Measurements from ENCODE around the gene RAB30. TPM values are rescaled to one million over a fixed set of nuclear protein-coding genes. Genes with fewer than 3 reads are reported as not detected.

Gene RAB30
- total and polyA plus RNA-seq, 9 donors = 6.8 to 30.4 (median 22.7) TPM

- H3K27me3 ChIP-seq = no peaks in the 10 kb centered on the region
- H3K4me3 ChIP-seq = no peak overlapping the region
- H3K27ac ChIP-seq = no peak overlapping the region
- TF ChIP-seq POLR2A (IDR thresholded peaks at IDR 0.05) = no peak
- no peak for TF ChIP-seq EP300 (IDR thresholded peaks at IDR 0.05)
- no peak for TF ChIP-seq CTCF (IDR thresholded peaks at IDR 0.05)
- intact Hi-C loops (cut with DNase I) = no loop called here
- H3K36me3 ChIP-seq = no peaks in the 10 kb centered on the region
- DNase-seq = no peak
- no peaks in the 10 kb centered on the region for H3K9me3 ChIP-seq
- peaks cover 15% of the 10 kb centered on the region for H3K4me1 ChIP-seq (ENCODE audit: insufficient read depth)
- 89 to 94% (median 91%) methylated on average over 2 of the region's 2 CpGs for WGBS, 3 donors
Observed at GRCh38 chr11:83054001-83054400, 17.7 kb downstream of the RAB30 start.

GRCh38 chr11:83051760-83052671 lies 19.7 kb downstream of the RAB30 start:
- Histone ChIP-seq H3K36me3 (no peaks in the 10 kb centered on the region), H3K4me3 (no peak overlapping the region), H3K4me1 (ENCODE audit: insufficient read depth) (peaks cover 16% of the 10 kb centered on the region), H3K9me3 (no peaks in the 10 kb centered on the region), H3K27ac (peak overlapping the region in 1 of 2 donors; percentile 53), H3K27me3 (no peaks in the 10 kb centered on the region)
- WGBS, 3 donors = 48 to 57% (median 53%) methylated on average over 6 of the region's 6 CpGs
- intact Hi-C loops (cut with DNase I) = no loop called here
- DNase-seq = peak; percentile 41 to 64 (median 59)
- TF ChIP-seq POLR2A (IDR thresholded peaks at IDR 0.05) (no peak), EP300 (IDR thresholded peaks at IDR 0.05) (peak; percentile 92)

GRCh38 chr11:83047515-83048225 lies 24.0 kb downstream of the RAB30 start:
- Histone ChIP-seq H3K27ac (no peak overlapping the region), H3K4me1 (ENCODE audit: insufficient read depth) (peaks cover 14% of the 10 kb centered on the region), H3K36me3 (no peaks in the 10 kb centered on the region), H3K9me3 (no peaks in the 10 kb centered on the region), H3K4me3 (no peak overlapping the region), H3K27me3 (no peaks in the 10 kb centered on the region)
- TF ChIP-seq POLR2A (IDR thresholded peaks at IDR 0.05) (no peak), CTCF (IDR thresholded peaks at IDR 0.05) (no peak), EP300 (IDR thresholded peaks at IDR 0.05) (no peak)
- intact Hi-C loops (cut with DNase I) = no loop called here
- WGBS, 3 donors = 62 to 69% (median 63%) methylated on average over 4 of the region's 4 CpGs
- DNase-seq = no peak

GRCh38 chr11:83046621-83047172 lies 25.0 kb downstream of the RAB30 start:
- Histone ChIP-seq H3K27me3 (no peaks in the 10 kb centered on the region), H3K9me3 (no peaks in the 10 kb centered on the region), H3K27ac (no peak overlapping the region), H3K4me3 (no peak overlapping the region), H3K36me3 (no peaks in the 10 kb centered on the region), H3K4me1 (ENCODE audit: insufficient read depth) (peaks cover 6% of the 10 kb centered on the region)
- TF ChIP-seq EP300 (IDR thresholded peaks at IDR 0.05) = no peak
- TF ChIP-seq POLR2A (IDR thresholded peaks at IDR 0.05) = no peak
- TF ChIP-seq CTCF (IDR thresholded peaks at IDR 0.05) = no peak
- no peak for DNase-seq
- WGBS, 3 donors = 80 to 90% (median 88%) methylated on average over 4 of the region's 4 CpGs
- intact Hi-C loops (cut with DNase I) = no loop called here
